DMS153 treated with DMSO at 0.1 percent for 48 hours (cell line): ENCODE data around the gene TAS2R50.

Experiments used
- DNase-seq: peaks from one replicate; lab custom pipeline; 2025; ENCODE audit not compliant: unreplicated experiment; lab: John Stamatoyannopoulos, UW

The TAS2R50 gene

GRCh38 chr12:10956085-10956484 lies 30.6 kb downstream of the TAS2R50 start:
- DNase-seq: no peak

- DNase-seq: no peak
Measured at GRCh38 chr12:10952645-10953044, 34.1 kb downstream of the TAS2R50 start.

- DNase-seq: no peak
Measured at GRCh38 chr12:10943167-10943566, 43.5 kb downstream of the TAS2R50 start.

- DNase-seq: no peak
Measured at GRCh38 chr12:10941916-10942607, 44.6 kb downstream of the TAS2R50 start.

- DNase-seq: no peak
Measured at GRCh38 chr12:10941369-10941768, 45.3 kb downstream of the TAS2R50 start.

GRCh38 chr12:10940389-10940788 lies 46.3 kb downstream of the TAS2R50 start:
- no peak for DNase-seq

GRCh38 chr12:10939163-10939562 lies 47.5 kb downstream of the TAS2R50 start, which contains the start of gene TAS2R14:
TAS2R14 (minus strand) TSS chr12:10939263; CDS start chr12:10939207, 56 bp downstream.
- no peak for DNase-seq

- DNase-seq: no peak
Measured at GRCh38 chr12:10936506-10936905, 50.2 kb downstream of the TAS2R50 start.
